Kidney tubule cell (primary cell): ENCODE measurements around the gene LSP1.
"Not testable (repeated sequence)": the region's sequence is repeated elsewhere in the genome, so short reads cannot be mapped to it uniquely, and the experiment has no call there.

Source experiments
- DNase-seq: peaks from one replicate; pipeline ENCODE4 v3.0.0-alpha.2; 2018; ENCODE audit warnings: low spot score

LSP1 gene

GRCh38 chr11:1928891-1929541 is 76.1 kb downstream of the LSP1 start:
- no peak for DNase-seq

DNA sequence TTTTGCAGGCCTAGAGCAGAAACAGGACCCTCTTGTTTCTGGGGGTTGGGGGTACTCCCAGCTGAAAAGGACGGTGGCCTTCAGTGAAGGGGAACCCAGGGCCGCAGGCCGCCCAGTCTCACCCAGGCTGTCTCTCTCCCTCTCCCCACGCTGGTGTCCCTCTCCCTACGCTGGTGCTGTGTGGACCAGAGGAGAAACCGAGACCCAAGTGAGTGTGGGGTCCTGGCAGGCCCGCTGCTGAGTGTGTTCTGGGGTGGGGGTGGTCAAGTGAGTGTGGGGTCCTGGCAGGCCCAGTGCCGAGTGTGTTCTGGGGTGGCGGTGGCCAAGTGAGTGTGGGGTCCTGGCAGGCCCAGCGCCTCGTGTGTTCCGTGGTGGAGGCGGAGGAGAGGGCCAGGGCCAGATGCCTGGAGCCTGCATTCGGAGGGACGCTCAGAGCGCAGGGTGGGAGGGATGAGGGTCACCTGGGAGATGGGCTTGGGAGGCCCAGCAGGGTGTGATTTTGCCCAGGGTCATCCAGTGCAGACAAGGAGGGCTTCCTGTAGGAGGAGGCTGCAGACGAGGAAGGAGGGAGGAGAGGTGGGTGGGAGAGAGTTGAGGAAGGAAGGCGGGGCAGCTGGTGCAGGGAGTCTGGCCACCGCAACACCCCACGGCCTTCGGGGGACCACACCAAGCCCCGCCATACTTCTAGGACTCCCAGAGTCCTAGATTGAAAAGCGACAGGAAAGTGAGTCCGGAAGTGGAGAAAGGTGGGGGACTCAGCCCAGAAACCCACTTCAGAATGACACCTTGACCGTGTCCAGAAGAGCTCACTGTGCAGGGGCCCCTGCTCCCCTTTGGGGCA is 77.0 kb downstream of the LSP1 start:
- DNase-seq: no peak

DNA sequence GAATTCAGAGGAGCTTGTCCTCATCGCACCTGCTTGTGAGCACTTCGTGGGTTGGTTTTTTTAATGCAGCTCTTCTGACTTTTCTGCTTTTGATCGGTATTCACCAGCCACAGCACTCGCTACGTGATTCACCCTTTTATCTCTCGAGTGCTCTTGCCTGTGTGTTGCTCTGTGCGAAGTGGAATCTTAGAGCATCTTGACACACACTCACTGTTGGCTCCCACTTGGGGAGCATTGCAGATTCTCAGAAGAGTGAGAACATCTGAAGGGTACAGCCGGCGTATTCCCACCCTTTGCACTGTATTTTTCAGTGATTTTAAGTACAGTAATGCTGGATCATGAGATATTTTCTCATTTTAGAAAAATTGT is 77.6 kb downstream of the LSP1 start:
- DNase-seq: no peak

GRCh38 chr11:1931341-1932104 is 78.6 kb downstream of the LSP1 start:
- DNase-seq: no peak

- no peak for DNase-seq
Observed at GRCh38 chr11:1932105-1932480, 79.2 kb downstream of the LSP1 start.

- no peak for DNase-seq
Observed at GRCh38 chr11:1932681-1933080, 79.8 kb downstream of the LSP1 start.

DNA sequence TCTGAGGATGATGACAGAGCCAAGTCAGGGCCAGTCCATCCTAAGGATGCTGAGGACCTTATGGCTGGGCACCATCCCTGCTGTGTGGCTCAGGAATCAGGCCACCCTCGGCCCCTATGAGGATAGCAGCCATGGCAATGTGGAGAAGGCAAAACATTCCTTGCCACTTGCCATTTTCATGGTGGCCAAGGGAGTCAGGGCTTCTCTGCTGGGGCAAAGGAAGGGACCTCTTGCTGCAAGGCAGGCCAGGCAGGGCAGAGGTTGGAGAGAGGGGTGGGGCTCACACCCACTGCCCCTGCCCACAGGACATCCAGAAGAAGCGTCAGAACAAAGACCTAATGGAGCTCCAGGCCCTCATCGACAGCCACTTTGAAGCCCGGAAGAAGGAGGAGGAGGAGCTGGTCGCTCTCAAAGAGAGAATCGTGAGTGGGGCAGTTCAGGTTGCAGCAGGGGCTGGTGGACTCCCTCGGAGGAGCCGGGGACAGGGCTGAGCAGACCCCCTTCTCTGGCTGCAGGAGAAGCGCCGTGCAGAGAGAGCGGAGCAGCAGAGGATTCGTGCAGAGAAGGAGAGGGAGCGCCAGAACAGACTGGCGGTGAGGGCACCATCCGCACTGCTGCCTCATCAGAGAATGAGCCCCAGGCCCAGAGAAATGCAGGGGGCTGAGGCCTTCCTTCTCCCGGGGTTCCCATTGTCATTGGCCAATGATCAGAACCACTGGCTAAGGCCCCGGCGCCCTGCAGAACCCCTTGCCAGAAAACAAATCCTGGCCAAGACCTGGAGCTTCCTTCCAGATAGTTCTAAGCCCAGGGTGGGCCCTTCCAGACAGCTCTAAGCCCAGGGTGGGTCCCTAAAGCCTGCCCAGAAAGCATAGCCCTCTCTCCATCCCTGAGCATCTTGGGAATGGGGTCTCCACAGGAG is 80.8 kb downstream of the LSP1 start:
- no peak for DNase-seq

DNA sequence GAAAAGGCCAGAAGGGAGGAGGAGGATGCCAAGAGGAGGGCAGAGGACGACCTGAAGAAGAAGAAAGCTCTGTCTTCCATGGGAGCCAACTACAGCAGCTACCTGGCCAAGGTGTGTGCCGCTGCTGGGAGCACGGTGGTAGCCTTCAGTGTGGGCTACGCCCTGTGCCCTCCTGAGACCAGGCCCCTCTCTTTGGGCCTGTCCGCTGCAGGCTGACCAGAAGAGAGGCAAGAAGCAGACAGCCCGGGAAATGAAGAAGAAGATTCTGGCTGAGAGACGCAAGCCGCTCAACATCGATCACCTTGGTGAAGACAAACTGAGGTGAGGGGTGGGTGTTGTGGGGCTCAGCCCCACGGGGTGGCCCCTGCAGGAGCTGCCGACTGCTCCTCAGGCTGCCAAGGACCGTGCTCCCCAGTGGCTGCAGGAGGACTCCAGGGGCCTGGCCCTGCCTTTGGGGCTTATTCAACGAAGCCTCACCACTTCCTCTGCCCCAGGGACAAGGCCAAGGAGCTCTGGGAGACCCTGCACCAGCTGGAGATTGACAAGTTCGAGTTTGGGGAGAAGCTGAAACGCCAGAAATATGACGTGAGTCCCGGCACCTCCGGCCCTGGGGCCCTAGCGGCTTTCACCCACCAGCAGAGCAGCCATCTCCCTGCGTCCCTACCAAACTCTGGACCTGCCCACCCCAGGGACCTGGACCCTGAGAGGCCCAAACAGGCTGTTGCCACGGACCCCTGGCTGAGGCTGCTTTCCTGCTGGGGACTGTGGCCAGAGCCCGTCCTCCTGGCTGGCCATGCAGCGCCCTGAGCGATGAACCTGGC is 81.7 kb downstream of the LSP1 start:
- no peak for DNase-seq

DNA sequence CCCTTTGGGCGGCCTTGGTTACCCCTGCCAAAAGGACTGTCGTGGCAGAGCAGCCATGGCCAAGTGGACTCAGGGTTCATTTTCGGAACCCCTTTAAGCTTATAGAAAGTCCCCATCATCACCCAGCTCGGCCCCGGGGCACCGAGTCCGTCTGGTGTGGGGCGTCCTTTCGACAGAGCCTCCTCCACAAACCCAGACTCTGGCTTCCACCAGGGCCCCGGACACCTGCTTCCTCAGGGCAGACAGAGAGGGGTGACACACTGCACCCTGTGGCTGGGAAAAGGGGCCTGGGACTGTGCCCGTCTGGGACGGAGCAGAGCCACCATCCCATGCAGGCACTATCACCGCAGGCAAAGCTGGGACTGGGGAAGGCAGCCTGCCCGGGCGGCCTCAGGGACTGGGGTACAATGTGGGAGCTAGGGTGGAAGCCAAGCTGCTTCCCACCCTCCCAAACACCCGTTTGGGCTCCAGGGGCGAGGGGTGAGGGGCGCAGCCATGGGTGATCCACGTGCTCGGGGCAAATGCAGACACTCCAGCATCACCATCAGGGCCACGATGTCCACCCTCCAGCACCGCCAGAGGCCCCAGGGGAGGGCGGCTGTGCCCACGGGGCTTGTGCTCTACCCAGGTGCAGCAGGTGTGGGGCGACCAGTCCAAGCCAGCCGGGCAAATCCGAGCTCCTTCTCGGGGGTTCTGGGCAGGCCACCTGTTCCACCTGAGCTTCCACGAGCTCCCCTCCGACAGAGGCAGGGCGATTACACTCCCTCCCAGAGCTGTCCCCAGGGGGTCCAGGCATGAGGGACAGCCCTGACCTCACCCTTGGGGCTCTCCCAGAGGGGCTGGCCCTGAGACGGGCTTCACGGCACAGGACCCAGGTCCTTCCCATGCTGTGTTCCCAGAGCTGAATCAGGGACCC is 82.5 kb downstream of the LSP1 start:
- DNase-seq: no peak

DNA sequence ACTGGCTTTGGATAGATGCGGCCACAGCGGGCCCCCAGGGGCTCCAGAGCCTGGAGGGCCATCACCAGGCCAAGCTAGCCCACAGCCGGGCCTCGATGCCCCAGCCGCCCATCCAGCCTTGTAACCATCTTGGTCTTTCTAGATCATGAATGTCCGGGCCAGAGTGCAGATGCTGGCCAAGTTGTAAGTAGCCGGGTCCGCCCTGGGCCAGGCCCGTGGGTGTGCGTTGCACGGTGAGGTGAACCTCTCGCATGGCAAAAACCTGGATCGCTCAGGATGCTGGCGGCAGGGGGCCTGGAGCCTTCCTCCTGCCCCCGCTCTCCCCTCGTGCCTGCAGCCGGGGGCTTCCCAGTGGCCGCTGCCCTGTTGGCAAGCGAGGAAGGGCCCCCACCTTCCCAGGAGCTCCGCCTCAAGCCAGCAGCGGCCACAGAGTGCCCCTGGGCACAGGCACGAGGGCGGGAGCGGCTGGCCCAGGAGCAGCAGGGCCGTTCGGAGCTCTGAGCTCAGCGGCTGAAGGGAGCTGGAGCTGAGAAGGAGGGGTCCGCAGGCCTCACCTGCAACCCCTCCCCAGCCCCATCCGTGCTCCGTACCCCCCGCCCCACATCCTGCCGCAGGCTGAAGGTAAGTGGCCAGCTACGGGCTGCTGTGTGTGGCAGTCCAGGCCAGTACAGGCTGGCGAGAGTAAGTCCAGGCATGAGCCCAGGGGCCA is 83.3 kb downstream of the LSP1 start:
- no peak for DNase-seq

DNA sequence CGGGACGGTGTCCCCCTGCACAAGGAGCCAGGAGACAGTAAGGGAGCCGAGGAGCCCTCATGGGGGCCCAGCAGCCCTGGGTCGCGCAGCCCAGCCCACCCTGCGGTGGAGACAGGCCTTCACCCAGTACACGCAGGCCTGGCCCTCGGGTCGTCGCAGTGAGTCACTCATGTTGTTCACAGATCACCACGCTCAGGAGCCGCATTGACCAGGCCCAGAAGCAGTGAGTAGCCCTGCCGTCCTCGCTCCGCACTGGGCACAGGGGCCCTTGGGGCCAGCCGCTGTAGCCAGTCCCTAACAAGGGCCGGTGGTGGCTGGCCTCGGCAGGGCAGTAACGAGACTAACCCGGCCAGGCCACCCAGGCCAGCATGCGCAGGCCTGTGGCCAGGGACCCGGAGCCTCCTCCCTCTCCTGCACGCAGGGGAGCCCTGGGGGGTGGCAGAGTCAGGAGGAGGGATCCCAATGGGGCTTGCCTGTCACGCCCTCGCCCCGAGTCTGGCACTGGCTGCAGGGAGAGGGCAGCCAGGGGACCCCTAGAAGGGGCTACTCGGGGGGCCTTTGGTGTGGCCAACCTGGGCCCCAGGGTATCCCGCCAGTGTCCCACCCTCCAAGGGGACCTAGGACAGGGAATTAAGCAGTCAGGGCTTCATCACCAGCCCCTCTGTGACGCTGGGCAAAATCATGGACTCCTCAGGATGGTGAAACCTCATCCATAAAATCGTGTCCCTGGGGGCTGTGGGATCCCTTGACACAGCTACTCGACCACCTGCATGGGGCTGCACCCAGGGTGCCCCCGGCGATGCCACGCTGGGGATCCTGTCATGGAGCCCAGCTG is 84.1 kb downstream of the LSP1 start:
- DNase-seq: no peak

DNA sequence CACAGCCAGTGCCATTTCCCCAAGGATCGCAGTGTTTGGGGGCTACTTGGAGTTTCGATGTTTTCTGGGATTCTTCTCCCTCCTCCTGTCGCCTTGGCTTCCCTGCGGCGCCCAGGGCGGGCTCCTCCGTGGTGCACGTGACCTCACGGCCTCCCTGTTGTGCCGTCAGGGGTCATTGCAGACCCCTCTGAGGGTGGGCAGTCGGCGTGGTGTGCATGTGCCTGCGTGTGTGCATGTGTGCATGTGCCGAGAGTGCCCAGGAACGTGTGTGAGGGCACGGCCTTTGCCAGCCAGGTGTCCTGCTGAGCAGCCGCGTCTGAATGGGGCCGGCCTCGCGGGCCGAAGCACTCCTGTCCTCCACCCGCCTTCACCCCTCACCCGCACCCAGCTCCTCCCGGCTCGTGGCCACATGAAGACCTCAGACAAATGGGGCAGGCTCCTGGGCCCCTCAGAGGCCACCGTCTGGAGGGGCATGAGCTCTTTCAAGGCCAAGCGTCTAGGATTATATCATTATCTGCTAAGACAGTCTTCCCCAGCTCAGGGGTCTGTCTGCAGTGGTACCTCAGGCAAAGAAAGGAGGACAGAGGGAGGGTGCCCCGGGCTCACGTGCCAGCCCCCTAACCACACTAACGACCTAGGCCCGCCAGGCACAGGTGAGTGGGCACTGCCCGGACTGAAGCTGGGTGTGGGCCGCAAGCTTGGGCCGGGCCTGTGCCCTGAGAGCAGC is 84.9 kb downstream of the LSP1 start:
- DNase-seq: no peak

DNA sequence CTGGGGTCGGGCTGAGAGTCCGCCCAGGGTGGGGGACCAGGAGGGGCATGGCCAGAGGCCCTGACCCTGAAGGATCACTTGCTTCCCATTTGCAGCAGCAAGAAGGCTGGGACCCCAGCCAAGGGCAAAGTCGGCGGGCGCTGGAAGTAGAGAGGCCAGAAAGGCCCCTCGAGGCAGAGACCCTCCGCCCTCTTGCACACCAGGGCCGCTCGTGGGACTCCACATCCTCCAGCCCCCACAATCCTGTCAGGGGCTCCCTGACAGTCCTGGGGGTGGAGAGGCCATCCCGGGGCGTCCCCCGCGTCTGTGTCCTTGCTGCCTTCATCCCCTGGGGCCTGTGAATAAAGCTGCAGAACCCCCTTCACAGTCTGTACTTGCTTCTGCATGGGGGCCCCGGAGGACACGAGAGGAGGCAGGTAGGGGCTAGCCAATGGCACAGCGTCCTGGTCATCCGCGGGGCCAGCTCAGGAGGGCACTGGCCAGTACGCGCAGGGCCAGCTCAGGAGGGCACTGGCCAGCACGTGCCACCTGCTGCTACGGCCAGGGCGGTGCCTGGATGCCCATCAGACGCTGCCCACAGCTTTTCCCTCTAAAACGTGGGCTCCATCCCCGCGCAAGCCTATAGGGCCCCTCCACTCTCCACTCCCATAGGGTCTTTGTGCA is 85.6 kb downstream of the LSP1 start:
- DNase-seq: no peak

GRCh38 chr11:1939006-1939625 is 86.2 kb downstream of the LSP1 start:
- no peak for DNase-seq

- DNase-seq: not testable (repeated sequence)
Observed at GRCh38 chr11:1939788-1940187, 86.9 kb downstream of the LSP1 start.
